Liver (tissue), 9 donors: ENCODE results near the gene PRR16. TPM values are rescaled to one million over a fixed set of nuclear protein-coding genes. Genes with fewer than 3 reads are reported as not detected.

Experiments
- DNase-seq: peaks from one replicate; pipeline ENCODE4 v3.0.0-alpha.2; 2017; ENCODE audit warnings: low spot score
- H3K27ac ChIP-seq, 2 donors: one replicate each; pipeline ENCODE4 v1.7.0; 2013; ENCODE audit warnings: inconsistent platforms in 2 of 2, low read length in 2 of 2, control low read depth in 1 of 2, low read depth in 1 of 2, mild to moderate bottlenecking in 1 of 2
- H3K27me3 ChIP-seq, 4 donors: one replicate each; pipeline versions ENCODE4 v1.6.1 to v1.7.0; 2013; ENCODE audit warnings: low read length in 3 of 4, inconsistent platforms in 1 of 4, mild to moderate bottlenecking in 1 of 4, moderate library complexity in 1 of 4; ENCODE audit not compliant: control insufficient read depth in 4 of 4, insufficient read depth in 4 of 4
- H3K36me3 ChIP-seq, 4 donors: one replicate each; pipeline versions ENCODE4 v1.6.1 to v1.7.0; 2013; ENCODE audit warnings: low read length in 3 of 4, mild to moderate bottlenecking in 3 of 4, low read depth in 1 of 4, moderate library complexity in 1 of 4; ENCODE audit not compliant: control insufficient read depth in 4 of 4, insufficient read depth in 3 of 4
- H3K4me1 ChIP-seq, 4 donors: one replicate each; pipeline versions ENCODE4 v1.6.1 to v1.7.0; 2013; ENCODE audit warnings: low read length in 3 of 4, mild to moderate bottlenecking in 3 of 4, moderate library complexity in 1 of 4; ENCODE audit not compliant: control insufficient read depth in 4 of 4, insufficient read depth in 4 of 4
- H3K4me3 ChIP-seq, 3 donors: one replicate each; pipeline versions ENCODE4 v1.6.1 to v1.7.0; 2013; ENCODE audit warnings: low read length in 3 of 3, control low read depth in 1 of 3, low read depth in 1 of 3, mild to moderate bottlenecking in 1 of 3
- H3K9ac ChIP-seq, 2 donors: one replicate each; pipeline ENCODE4 v1.7.0; 2013; ENCODE audit warnings: low read length in 2 of 2, mild to moderate bottlenecking in 2 of 2, moderate library complexity in 2 of 2, control low read depth in 1 of 2, low read depth in 1 of 2
- H3K9me3 ChIP-seq, 4 donors: one replicate each; pipeline versions ENCODE4 v1.6.1 to v1.7.0; 2013; ENCODE audit warnings: low read length in 3 of 4; ENCODE audit not compliant: control insufficient read depth in 4 of 4
- ATF3 ChIP-seq: IDR thresholded peaks from 2 replicates; pipeline ENCODE4 v1.6.1; 2016; ENCODE audit warnings: antibody characterized with exemption
- CTCF ChIP-seq: fragments of 150-350 bp; IDR thresholded peaks from 2 replicates; pipeline ENCODE4 v1.5.1; 2017; ENCODE audit warnings: improper control_type of control experiment, low read depth, low read length; ENCODE audit not compliant: missing input control
- EGR1 ChIP-seq, 2 donors: IDR thresholded peaks; 2 replicates each; pipeline ENCODE4 v1.6.1; 2016 to 2018; ENCODE audit warnings: antibody characterized with exemption in 2 of 2, low read depth in 2 of 2
- FOXA1 ChIP-seq: IDR thresholded peaks from 2 replicates; pipeline ENCODE4 v1.6.1; 2016; ENCODE audit warnings: antibody characterized with exemption
- FOXA2 ChIP-seq: IDR thresholded peaks from 2 replicates; pipeline ENCODE4 v1.6.1; 2016; ENCODE audit warnings: antibody characterized with exemption
- GABPA ChIP-seq, 2 donors: IDR thresholded peaks in 1 of 2; conservative IDR thresholded peaks in 1 of 2; 2 replicates each; pipeline ENCODE4 v1.6.1; 2016; ENCODE audit warnings: antibody characterized with exemption in 2 of 2, mild to moderate bottlenecking in 1 of 2, moderate library complexity in 1 of 2
- HNF4A ChIP-seq, 2 donors: conservative IDR thresholded peaks; 2 replicates each; pipeline ENCODE4 v1.6.1; 2016; ENCODE audit warnings: antibody characterized with exemption in 2 of 2, mild to moderate bottlenecking in 2 of 2
- HNF4G ChIP-seq: IDR thresholded peaks from 2 replicates; pipeline ENCODE4 v1.6.1; 2016; ENCODE audit warnings: antibody characterized with exemption
- NR2F2 ChIP-seq: IDR thresholded peaks from 2 replicates; pipeline ENCODE4 v1.6.1; 2016; ENCODE audit warnings: antibody characterized with exemption
- RAD21 ChIP-seq, 2 donors: IDR thresholded peaks; 2 replicates each; pipeline ENCODE4 v1.6.1; 2016; ENCODE audit warnings: antibody characterized with exemption in 2 of 2, mild to moderate bottlenecking in 2 of 2
- REST ChIP-seq: IDR thresholded peaks from 2 replicates; pipeline ENCODE4 v1.6.1; 2016; ENCODE audit warnings: antibody characterized with exemption, mild to moderate bottlenecking
- RXRA ChIP-seq, 2 donors: IDR thresholded peaks; 2 replicates each; pipeline ENCODE4 v1.6.1; 2017 to 2018; ENCODE audit warnings: antibody characterized with exemption in 2 of 2, mild to moderate bottlenecking in 1 of 2
- SP1 ChIP-seq: IDR thresholded peaks from 2 replicates; pipeline ENCODE4 v1.6.1; 2018; ENCODE audit warnings: antibody characterized with exemption, mild to moderate bottlenecking
- TAF1 ChIP-seq: conservative IDR thresholded peaks from 2 replicates; pipeline ENCODE4 v1.6.1; 2016; ENCODE audit warnings: antibody characterized with exemption, mild to moderate bottlenecking
- YY1 ChIP-seq: IDR thresholded peaks from 2 replicates; pipeline ENCODE4 v1.6.1; 2016; ENCODE audit warnings: antibody characterized with exemption, mild to moderate bottlenecking
- WGBS: extraction: QIAGEN DNeasy Blood & Tissue Kit; methylation state at CpG from one replicate; pipeline ENCODE4 v1.1.7; 2013; 5-methylcytosine and 5-hydroxymethylcytosine counted together
- polyA plus RNA-seq, 2 donors: library from polyadenylated mRNA; stranded (reverse) in 1 of 2; unstranded in 1 of 2; fragments of 200-250 nt in 1 of 2; fragments of >200 nt in 1 of 2; fragmentation: Nextera tagmentation in 1 of 2; extraction: Ambion mirVana in 1 of 2; gene quantifications; one replicate each; pipeline versions ENCODE4 v1.2.1 to v1.2.3, GENCODE V29; 2013 to 2015
- total RNA-seq, 2 donors: library from RNA; depleted of rRNA; stranded (reverse); fragments of >200 nt; gene quantifications; one replicate each; pipeline ENCODE4 v1.2.3, GENCODE V29; 2014
- TF ChIP-seq, protein P1 (sequence below): IDR thresholded peaks from 2 replicates; pipeline ENCODE4 v1.6.1; 2016; ENCODE audit warnings: antibody characterized with exemption
- donor health status: healthy.
- donor health status: healthy.
- donor health status: healthy.
- donor health status: healthy.
- donor health status: healthy.

Gene PRR16
- total and polyA plus RNA-seq, 4 donors, result 0.14 to 0.42 (median 0.21) TPM

- WGBS, result 87% methylated on average over 2 of the region's 2 CpGs
- Histone ChIP-seq H3K27ac (no peak overlapping the region), H3K27me3 (no peaks in the 10 kb centered on the region), H3K4me1 (no peaks in the 10 kb centered on the region), H3K9me3 (no peaks in the 10 kb centered on the region), H3K9ac (no peak overlapping the region), H3K36me3 (no peaks in the 10 kb centered on the region), H3K4me3 (no peak overlapping the region)
- TF ChIP-seq NR2F2, result no peak
- DNase-seq, result no peak
Measured at GRCh38 chr5:120550358-120550757, 86.3 kb downstream of the PRR16 start.

DNA sequence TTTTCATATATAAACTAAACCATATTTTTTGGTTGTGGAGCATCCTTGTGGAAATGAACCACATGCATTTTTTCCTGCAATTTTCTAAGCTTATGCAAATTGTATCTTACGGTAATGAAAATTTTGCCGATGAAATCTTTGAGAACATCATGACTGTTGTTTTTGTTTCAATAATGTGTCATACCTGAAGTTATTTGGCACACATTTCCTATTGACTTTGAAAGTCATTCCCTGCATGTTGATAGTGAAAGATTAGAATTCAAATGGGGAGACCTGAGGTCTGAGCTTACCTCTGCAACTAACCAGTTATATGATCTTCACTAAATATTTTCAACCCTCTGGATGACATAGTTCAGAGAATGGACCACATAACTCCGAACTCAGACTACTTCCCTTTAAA is 88.5 kb downstream of the PRR16 start:
- Histone ChIP-seq H3K9ac (no peak overlapping the region), H3K9me3 (no peaks in the 10 kb centered on the region), H3K4me3 (no peak overlapping the region), H3K4me1 (no peaks in the 10 kb centered on the region), H3K27me3 (no peaks in the 10 kb centered on the region), H3K27ac (no peak overlapping the region), H3K36me3 (no peaks in the 10 kb centered on the region)
- 75% methylated on average over 3 of the region's 3 CpGs for WGBS
- TF ChIP-seq HNF4G (no peak), FOXA1 (no peak), TAF1 (no peak), NR2F2 (no peak), SP1 (no peak), REST (no peak)
- TF ChIP-seq, protein P1, sequence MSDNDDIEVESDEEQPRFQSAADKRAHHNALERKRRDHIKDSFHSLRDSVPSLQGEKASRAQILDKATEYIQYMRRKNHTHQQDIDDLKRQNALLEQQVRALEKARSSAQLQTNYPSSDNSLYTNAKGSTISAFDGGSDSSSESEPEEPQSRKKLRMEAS, result no peak
- DNase-seq, result no peak

- Histone ChIP-seq H3K4me3 (no peak overlapping the region), H3K9me3 (no peaks in the 10 kb centered on the region), H3K4me1 (no peaks in the 10 kb centered on the region), H3K27me3 (no peaks in the 10 kb centered on the region), H3K27ac (no peak overlapping the region), H3K36me3 (no peaks in the 10 kb centered on the region), H3K9ac (no peak overlapping the region)
- WGBS, result 67% methylated on average over 2 of the region's 2 CpGs
- DNase-seq, result no peak
- TF ChIP-seq HNF4A (conservative IDR thresholded peaks at IDR 0.05), result no peak
- TF ChIP-seq ATF3, result no peak
- no peak for TF ChIP-seq RAD21 (IDR thresholded peaks at IDR 0.05)
- TF ChIP-seq GABPA (IDR thresholded peaks at IDR 0.05 in 1 of 2, conservative IDR thresholded peaks at IDR 0.05 in 1 of 2), result no peak
- no peak for TF ChIP-seq YY1
- TF ChIP-seq FOXA2, result no peak
- TF ChIP-seq HNF4G, result no peak
- TF ChIP-seq EGR1 (IDR thresholded peaks at IDR 0.05; ENCODE audit: low read depth in 2 of 2), result no peak
- TF ChIP-seq CTCF, result no peak
- TF ChIP-seq RXRA (IDR thresholded peaks at IDR 0.05), result no peak
- TF ChIP-seq NR2F2, result no peak
Measured at GRCh38 chr5:120555345-120555744, 91.2 kb downstream of the PRR16 start.
